Measurements from ENCODE around the gene MYO1E.

MYO1E gene

DNA sequence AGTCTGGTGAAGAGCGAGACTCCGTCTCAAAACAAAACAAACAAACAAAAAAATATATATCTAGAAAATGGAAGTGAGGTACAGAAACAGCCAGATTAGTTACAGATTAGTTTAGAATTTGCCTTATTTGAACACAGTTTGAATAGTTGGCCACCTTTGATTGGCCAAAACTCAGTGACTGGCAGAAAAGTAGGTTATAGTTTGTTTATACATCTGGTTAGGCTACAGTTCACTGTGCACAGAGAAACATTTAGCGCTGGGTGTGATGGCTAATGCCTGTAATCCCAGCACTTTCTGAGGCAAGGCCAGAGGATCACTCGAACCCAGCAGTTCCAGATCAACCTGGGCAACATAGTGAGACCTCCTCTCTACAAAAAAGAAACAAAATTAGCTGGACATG is 114.4 kb downstream of the MYO1E start:
- TF ChIP-seq ELF4 (IDR thresholded peaks at IDR 0.05) (no peak), CTBP1 (IDR thresholded peaks at IDR 0.05; ENCODE audit: borderline replicate concordance) (no peak), TARDBP (IDR thresholded peaks at IDR 0.05) (no peak), FOXA1 (IDR thresholded peaks at IDR 0.05) (no peak), L3MBTL2 (conservative IDR thresholded peaks at IDR 0.05) (no peak)
- TF ChIP-seq, protein P1, sequence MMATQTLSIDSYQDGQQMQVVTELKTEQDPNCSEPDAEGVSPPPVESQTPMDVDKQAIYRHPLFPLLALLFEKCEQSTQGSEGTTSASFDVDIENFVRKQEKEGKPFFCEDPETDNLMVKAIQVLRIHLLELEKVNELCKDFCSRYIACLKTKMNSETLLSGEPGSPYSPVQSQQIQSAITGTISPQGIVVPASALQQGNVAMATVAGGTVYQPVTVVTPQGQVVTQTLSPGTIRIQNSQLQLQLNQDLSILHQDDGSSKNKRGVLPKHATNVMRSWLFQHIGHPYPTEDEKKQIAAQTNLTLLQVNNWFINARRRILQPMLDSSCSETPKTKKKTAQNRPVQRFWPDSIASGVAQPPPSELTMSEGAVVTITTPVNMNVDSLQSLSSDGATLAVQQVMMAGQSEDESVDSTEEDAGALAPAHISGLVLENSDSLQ (IDR thresholded peaks at IDR 0.05), result no peak
- CTCF ChIA-PET, result interaction anchor here (0.6 to 1.3 kb wide), 2 partner anchors 11 to 34 kb away, joined by 4 read pairs; no protein-coding TSS in a partner anchor
- no peak for DNase-seq (ENCODE audit: extremely low spot score)
- POLR2A ChIA-PET, result no interaction called here

DNA sequence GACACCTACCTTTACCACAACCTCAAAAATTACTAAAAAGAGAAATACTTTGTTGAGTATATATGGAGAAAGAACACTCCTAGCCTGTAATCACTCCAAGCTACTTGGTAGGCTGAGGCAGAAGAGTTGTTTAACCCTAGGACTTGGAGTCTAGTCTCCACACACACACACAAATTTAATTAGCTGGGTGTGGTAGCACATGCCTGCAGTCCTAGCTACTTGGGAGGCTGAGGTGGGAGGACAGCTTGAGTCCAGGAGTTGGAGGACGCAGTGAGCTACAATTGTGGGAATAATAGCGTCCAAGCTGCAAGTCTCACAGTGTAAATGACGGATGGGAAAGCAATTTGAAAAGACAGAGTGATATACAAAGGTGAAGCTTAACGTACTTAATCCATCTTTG is 115.5 kb downstream of the MYO1E start:
- no peak for DNase-seq (ENCODE audit: extremely low spot score)
- TF ChIP-seq FOXA1 (IDR thresholded peaks at IDR 0.05) (no peak), FOXK2 (IDR thresholded peaks at IDR 0.05) (no peak), ARNT (IDR thresholded peaks at IDR 0.05) (no peak), LEF1 (IDR thresholded peaks at IDR 0.05; ENCODE audit: borderline replicate concordance) (no peak), ELF4 (IDR thresholded peaks at IDR 0.05) (no peak), ZNF384 (IDR thresholded peaks at IDR 0.05) (no peak), NFRKB (IDR thresholded peaks at IDR 0.05) (no peak), SP1 (IDR thresholded peaks at IDR 0.05) (no peak), FOXM1 (IDR thresholded peaks at IDR 0.05; ENCODE audit: borderline replicate concordance) (no peak), BHLHE40 (IDR thresholded peaks at IDR 0.05; ENCODE audit: borderline replicate concordance) (no peak), L3MBTL2 (conservative IDR thresholded peaks at IDR 0.05) (no peak)
- TF ChIP-seq, protein P1 (IDR thresholded peaks at IDR 0.05), result no peak
- ChIA-PET CTCF (interaction anchor here (1.3 kb wide), 1 partner anchor 10 kb away, joined by 4 read pairs; no protein-coding TSS in a partner anchor), POLR2A (no interaction called here)

DNA sequence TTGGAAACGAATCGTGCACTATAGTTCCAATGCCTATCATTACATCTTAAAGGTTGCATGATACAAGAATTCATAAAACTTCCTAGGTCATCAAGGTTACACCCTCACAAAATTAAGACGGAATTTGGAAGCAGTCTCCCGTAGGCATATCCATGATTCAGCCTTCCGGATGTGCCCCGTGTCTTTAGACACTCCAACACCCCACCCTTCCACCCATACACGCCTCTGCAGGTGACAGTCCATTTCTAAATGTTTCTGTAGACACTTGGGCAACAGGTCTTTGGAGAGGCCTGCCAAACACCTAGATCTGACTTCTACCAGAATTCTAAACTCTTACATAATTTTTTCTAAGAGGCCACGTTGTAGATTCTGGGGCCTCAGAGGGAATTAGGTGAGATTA is 116.2 kb downstream of the MYO1E start:
- no peak for TF ChIP-seq ELF4 (IDR thresholded peaks at IDR 0.05)
- TF ChIP-seq BHLHE40 (IDR thresholded peaks at IDR 0.05; ENCODE audit: borderline replicate concordance), result no peak
- TF ChIP-seq ARNT (IDR thresholded peaks at IDR 0.05), result no peak
- no peak for TF ChIP-seq LEF1 (IDR thresholded peaks at IDR 0.05; ENCODE audit: borderline replicate concordance)
- no peak for TF ChIP-seq FOXK2 (IDR thresholded peaks at IDR 0.05)
- TF ChIP-seq L3MBTL2 (conservative IDR thresholded peaks at IDR 0.05), result no peak
- ChIA-PET CTCF (no interaction called here), POLR2A (no interaction called here)
- DNase-seq (ENCODE audit: extremely low spot score), result no peak

DNA sequence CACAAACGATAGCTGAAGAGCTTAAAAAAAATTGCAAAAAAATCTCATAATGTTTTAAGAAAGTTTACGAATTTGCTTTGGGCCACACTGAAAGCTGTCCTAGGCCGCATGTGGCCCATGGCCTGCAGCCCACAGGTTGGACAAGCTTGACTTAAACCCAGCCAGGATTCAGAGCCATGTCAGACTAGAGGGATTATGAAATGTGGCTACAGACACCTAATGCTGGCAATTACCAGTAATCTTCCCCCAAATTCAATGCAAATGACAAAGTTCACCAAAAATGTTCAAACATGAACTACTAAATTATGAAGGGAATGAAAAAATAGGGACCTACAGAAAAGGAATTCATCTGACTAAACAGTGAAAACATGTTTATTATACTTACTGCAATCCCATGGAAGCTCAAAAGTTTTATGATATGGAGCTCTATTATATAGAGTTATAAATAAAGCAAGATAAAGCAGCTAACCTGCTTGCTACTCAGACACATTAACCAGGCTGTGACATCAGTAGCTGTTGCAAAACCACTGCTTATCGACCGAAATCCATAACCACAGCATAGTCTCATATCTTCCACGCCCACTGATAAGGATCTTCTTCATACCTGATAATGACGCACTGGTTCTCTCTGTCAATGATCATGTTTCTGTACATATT is 116.9 kb downstream of the MYO1E start:
- no peak for DNase-seq (ENCODE audit: extremely low spot score)
- no peak for TF ChIP-seq BHLHE40 (IDR thresholded peaks at IDR 0.05; ENCODE audit: borderline replicate concordance)
- TF ChIP-seq ZNF384 (IDR thresholded peaks at IDR 0.05), result no peak
- no peak for TF ChIP-seq NFRKB (IDR thresholded peaks at IDR 0.05)
- TF ChIP-seq ELF4 (IDR thresholded peaks at IDR 0.05), result no peak
- TF ChIP-seq CTBP1 (IDR thresholded peaks at IDR 0.05; ENCODE audit: borderline replicate concordance), result no peak
- TF ChIP-seq TARDBP (IDR thresholded peaks at IDR 0.05), result no peak
- no peak for TF ChIP-seq HDGF (IDR thresholded peaks at IDR 0.05; ENCODE audit: borderline replicate concordance)
- no peak for TF ChIP-seq FOXM1 (IDR thresholded peaks at IDR 0.05; ENCODE audit: borderline replicate concordance)
- TF ChIP-seq, protein P1 (IDR thresholded peaks at IDR 0.05), result no peak
- no peak for TF ChIP-seq ARNT (IDR thresholded peaks at IDR 0.05)
- no peak for TF ChIP-seq SUZ12 (IDR thresholded peaks at IDR 0.05)
- no peak for TF ChIP-seq L3MBTL2 (conservative IDR thresholded peaks at IDR 0.05)
- TF ChIP-seq SP1 (IDR thresholded peaks at IDR 0.05), result no peak
- ChIA-PET CTCF (no interaction called here), POLR2A (no interaction called here)

DNA sequence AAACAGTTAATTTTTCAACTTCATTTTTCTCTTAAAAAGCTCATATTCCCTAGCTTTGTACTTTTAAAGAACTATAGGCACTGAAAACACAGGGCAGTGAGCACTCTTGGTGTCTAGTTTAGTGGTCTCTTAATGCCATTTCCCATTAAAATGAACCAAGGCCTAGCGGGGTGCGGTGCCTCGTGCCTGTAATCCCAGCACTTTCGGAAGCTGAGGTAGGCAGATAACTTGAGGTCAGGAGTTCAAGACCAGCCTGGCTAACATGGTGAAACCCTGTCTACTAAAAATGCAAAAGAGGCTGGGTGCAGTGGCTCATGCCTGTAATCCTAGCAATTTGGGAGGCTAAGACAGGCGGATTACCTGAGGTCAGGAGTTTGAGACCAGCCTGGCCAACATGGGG is 120.5 kb downstream of the MYO1E start:
- TF ChIP-seq NFRKB (IDR thresholded peaks at IDR 0.05), result no peak
- POLR2A ChIA-PET, result no interaction called here
- no peak for DNase-seq (ENCODE audit: extremely low spot score)
- CTCF ChIA-PET, result interaction anchor here (0.5 kb wide), 1 partner anchor 927 kb away, joined by 3 read pairs; no protein-coding TSS in a partner anchor

DNA sequence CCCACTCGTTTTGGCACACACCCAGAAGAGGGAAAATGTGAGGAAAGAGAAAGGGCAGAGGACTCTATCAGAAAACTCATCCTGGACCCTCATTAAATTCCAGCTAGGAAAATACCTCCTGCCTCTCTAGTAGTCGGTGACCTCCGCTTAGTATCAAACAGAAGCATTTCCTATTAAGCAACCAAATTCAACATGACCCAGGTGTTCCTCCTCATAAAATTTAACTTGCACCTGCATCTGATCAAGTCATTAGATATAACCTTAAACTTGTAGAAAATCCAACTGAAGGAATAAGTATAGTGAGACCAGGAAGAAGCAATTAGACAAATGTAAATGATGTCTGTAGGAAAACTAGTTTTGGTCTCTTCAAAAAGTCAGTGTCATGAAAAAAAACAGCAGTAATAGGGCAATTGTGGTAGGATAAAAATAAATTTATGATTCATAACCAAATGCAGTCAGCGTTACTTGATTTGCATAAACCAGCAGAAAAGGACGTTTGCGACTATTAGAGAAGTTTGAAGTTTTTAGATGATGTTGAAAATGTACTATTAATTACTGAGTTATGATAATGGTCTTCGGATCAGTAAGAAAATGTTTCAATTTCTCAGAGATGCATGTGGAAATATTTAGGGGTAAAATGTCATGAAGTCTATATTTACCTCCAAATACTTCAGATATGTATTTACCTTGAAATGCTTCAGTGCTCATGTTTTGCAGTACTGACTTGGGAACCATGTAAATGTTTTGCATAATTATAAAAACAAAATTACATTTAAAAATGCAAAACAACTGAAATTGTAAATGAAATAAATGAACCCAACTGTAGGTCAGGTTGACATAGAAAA is 121.4 kb downstream of the MYO1E start:
- ChIA-PET POLR2A (no interaction called here), CTCF (no interaction called here)
- no peak for DNase-seq (ENCODE audit: extremely low spot score)
- TF ChIP-seq ARNT (IDR thresholded peaks at IDR 0.05) (no peak), FOXA1 (IDR thresholded peaks at IDR 0.05) (no peak), TARDBP (IDR thresholded peaks at IDR 0.05) (no peak), SP1 (IDR thresholded peaks at IDR 0.05) (no peak), L3MBTL2 (conservative IDR thresholded peaks at IDR 0.05) (no peak), NFRKB (IDR thresholded peaks at IDR 0.05) (no peak)
- TF ChIP-seq, protein P1 (IDR thresholded peaks at IDR 0.05), result no peak

All from HEK293T (cell line).